ENCODE data around the gene CACNG7.

Gene CACNG7

DNA sequence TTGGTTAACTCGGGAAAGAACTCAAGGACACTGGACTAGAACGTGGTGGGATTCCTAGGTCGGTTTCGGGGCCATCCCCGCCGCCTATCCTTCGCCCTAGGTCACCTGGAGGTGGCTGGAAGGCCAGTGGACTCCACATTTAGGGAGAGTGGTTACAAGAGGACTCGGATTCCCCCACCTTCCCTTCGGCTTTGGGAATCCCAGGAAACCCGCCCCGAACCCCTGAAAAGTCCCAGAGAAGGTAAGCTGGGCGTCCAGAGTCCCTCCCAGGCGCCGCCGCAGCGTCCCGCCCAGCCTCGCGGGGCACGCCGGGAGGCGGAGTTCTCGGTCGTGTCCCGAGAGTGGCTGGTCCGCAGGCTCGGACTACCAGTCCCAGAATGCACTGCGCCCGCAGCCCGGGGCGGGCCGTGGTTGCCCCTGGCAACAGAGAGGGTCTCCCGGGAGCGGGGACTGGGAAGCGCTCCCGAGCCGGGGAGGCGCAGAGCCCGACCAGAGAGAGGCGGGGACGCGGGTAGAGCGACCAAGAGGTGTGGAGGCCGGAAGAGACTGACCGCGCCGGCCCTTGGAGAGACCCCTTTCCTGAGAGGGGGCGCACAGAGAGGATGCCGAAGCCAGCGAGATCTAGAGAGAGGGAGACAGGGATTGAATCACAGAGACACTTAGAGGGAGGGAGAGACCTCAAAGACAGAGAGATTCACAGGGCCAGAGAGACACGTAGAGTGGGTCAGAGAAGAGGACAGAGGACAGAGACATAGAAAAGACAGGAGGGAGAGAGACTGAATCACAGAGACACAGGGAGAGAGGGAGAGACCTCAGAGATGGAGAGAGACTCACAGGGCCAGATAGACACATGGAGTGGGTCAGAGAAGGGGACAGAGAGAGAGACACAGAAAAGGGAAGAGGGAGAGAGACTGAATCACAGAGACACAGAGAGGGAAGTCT lies 29.7 kb upstream of the CACNG7 start:
- Histone ChIP-seq H3K27me3 (ENCODE audit: insufficient read depth, low read length) (peaks cover 36% of the 10 kb centered on the region), H3K4me3 (ENCODE audit: low read depth, low read length) (peak overlapping the region; percentile 81), H3K27ac (ENCODE audit: low read depth, low read length) (no peak overlapping the region), H3K36me3 (ENCODE audit: insufficient read depth, low read length) (no peaks in the 10 kb centered on the region), H2AFZ (ENCODE audit: low read length, unreplicated experiment) (peak overlapping the region; percentile 91), H3K4me1 (ENCODE audit: control insufficient read depth, insufficient read depth, low read length, unreplicated experiment) (no peaks in the 10 kb centered on the region), H3K79me2 (ENCODE audit: control insufficient read depth, insufficient read depth, low read length, unreplicated experiment) (no peaks in the 10 kb centered on the region)

GRCh38 chr19:53880711-53881481 lies 28.2 kb upstream of the CACNG7 start:
- Histone ChIP-seq H3K27ac (ENCODE audit: low read depth, low read length) (no peak overlapping the region), H3K4me3 (ENCODE audit: low read depth, low read length) (peak overlapping the region; percentile 66)

DNA sequence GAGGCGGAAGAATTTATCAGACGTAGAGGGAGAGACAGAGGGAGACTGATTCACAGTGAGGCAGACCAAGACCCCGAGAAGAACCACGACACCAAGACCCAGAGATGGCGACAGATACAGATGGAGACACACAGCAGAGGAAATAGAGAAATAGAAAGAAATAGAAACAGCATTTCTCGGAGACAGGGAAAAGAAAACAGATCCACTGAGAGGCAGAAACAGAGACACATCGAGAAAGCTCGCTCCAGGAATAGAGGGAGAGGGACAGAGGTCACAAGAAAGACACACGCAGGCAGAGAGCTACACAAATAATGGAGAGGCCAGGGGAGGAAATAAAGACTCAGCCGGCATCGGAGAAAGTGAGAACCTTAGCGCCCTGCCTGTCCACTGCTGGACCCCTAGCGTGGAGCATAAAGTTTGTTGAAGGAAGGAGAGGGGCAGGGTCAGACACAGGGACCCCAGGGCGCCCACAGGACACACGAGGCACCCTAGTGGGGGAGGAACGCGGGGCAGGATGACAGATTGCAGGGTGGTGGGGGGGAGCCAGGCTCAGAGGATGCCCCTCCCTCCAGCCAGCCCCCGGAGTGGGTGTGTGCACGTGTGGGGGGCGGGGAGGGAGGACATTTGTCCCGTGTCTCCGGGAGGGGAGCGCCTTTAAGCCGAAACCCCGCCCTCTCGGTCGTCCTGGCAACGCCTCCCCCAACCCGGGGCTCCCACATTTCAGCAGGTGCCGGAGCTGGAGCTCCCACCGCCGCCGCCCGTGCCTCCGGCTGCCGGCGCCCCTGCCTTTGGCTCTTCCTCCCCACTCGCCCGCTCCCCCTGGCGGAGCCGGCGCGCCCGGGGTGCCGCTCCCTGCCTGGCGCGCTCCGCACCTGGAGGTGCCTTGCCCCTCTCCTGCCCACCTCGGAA lies 27.3 kb upstream of the CACNG7 start, which contains the start of gene PRKCG:
Gene PRKCG (plus strand): TSS at position 716 of the 909 bp plus-strand sequence. CDS start 298 bp downstream, outside the sequence.
- Histone ChIP-seq H3K36me3 (ENCODE audit: insufficient read depth, low read length) (no peaks in the 10 kb centered on the region), H3K27ac (ENCODE audit: low read depth, low read length) (no peak within 1 kb of the TSS), H2AFZ (ENCODE audit: low read length, unreplicated experiment) (no peak within 1 kb of the TSS), H3K4me3 (ENCODE audit: low read depth, low read length) (peak within 1 kb of the TSS; percentile 66), H3K4me1 (ENCODE audit: control insufficient read depth, insufficient read depth, low read length, unreplicated experiment) (no peaks in the 10 kb centered on the region), H3K79me2 (ENCODE audit: control insufficient read depth, insufficient read depth, low read length, unreplicated experiment) (no peaks in the 10 kb centered on the region), H3K27me3 (ENCODE audit: insufficient read depth, low read length) (peaks cover 41% of the 10 kb centered on the region)

More at GRCh38 chr19:53880711-53881481, 28.2 kb upstream of the CACNG7 start:
- no peaks in the 10 kb centered on the region for H3K4me1 ChIP-seq (ENCODE audit: control insufficient read depth, insufficient read depth, low read length, unreplicated experiment)
- H3K36me3 ChIP-seq (ENCODE audit: insufficient read depth, low read length), result no peaks in the 10 kb centered on the region
- H3K79me2 ChIP-seq (ENCODE audit: control insufficient read depth, insufficient read depth, low read length, unreplicated experiment), result no peaks in the 10 kb centered on the region
- no peak overlapping the region for H2AFZ ChIP-seq (ENCODE audit: low read length, unreplicated experiment)
- H3K27me3 ChIP-seq (ENCODE audit: insufficient read depth, low read length), result peaks cover 41% of the 10 kb centered on the region

DNA sequence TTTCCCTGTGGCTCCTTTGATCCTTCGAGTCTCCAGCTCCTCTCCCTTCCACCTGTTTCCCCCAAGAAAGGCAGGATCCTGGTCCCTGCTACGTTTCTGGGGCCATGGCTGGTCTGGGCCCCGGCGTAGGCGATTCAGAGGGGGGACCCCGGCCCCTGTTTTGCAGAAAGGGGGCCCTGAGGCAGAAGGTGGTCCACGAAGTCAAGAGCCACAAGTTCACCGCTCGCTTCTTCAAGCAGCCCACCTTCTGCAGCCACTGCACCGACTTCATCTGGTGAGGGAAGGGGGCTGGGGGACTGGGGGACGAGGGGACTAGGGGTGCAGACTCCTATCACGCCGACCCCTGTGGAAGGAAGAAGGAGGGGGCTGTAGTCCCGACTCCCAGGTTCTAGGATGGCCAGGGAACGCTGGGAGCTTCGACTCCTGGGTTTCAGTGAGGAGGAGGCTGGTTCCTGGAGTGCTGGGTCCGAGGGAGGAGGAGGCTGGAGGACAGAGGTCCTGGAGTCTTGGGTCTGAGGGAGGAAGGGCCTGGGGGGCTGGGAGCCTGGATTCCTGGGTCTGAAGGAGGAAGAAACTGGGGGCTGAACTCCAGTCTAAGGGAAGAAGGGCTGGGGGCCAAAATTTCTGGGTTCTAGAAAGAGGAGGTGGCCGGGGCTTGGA lies 26.6 kb upstream of the CACNG7 start:
- Histone ChIP-seq H3K27me3 (ENCODE audit: insufficient read depth, low read length) (peaks cover 41% of the 10 kb centered on the region), H3K79me2 (ENCODE audit: control insufficient read depth, insufficient read depth, low read length, unreplicated experiment) (no peaks in the 10 kb centered on the region), H3K36me3 (ENCODE audit: insufficient read depth, low read length) (no peaks in the 10 kb centered on the region), H3K4me1 (ENCODE audit: control insufficient read depth, insufficient read depth, low read length, unreplicated experiment) (no peaks in the 10 kb centered on the region), H3K4me3 (ENCODE audit: low read depth, low read length) (peak overlapping the region; percentile 66), H3K27ac (ENCODE audit: low read depth, low read length) (no peak overlapping the region), H2AFZ (ENCODE audit: low read length, unreplicated experiment) (no peak overlapping the region)

DNA sequence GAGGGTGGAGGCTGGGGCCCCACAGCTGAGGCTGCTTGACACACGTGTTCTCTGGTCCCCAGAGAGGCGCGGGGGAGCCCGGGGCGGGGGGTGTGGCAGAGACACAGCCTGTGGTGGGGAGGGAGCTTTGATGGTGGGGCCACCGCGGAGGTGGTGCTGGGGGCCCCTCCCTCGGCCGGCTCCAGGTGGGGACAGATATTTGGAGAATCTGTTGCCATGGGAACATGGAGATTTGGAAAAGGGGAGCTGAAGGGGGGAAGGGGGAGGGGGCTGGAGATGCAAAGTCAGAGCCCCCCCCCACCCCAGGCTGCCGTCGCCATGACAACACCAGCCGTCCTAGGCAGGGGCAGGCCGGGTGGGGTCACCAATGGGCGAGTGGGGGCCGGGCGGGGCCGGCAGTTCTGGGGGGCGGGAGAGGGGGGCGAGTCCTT lies 25.8 kb upstream of the CACNG7 start:
- no peak overlapping the region for H2AFZ ChIP-seq (ENCODE audit: low read length, unreplicated experiment)
- peaks cover 41% of the 10 kb centered on the region for H3K27me3 ChIP-seq (ENCODE audit: insufficient read depth, low read length)
- H3K79me2 ChIP-seq (ENCODE audit: control insufficient read depth, insufficient read depth, low read length, unreplicated experiment), result no peaks in the 10 kb centered on the region
- H3K4me1 ChIP-seq (ENCODE audit: control insufficient read depth, insufficient read depth, low read length, unreplicated experiment), result no peaks in the 10 kb centered on the region
- H3K36me3 ChIP-seq (ENCODE audit: insufficient read depth, low read length), result no peaks in the 10 kb centered on the region
- no peak overlapping the region for H3K4me3 ChIP-seq (ENCODE audit: low read depth, low read length)
- H3K27ac ChIP-seq (ENCODE audit: low read depth, low read length), result no peak overlapping the region

- H3K4me3 ChIP-seq (ENCODE audit: low read depth, low read length), result no peak overlapping the region
- no peaks in the 10 kb centered on the region for H3K36me3 ChIP-seq (ENCODE audit: insufficient read depth, low read length)
- H3K27ac ChIP-seq (ENCODE audit: low read depth, low read length), result no peak overlapping the region
- H3K4me1 ChIP-seq (ENCODE audit: control insufficient read depth, insufficient read depth, low read length, unreplicated experiment), result no peaks in the 10 kb centered on the region
- no peaks in the 10 kb centered on the region for H3K79me2 ChIP-seq (ENCODE audit: control insufficient read depth, insufficient read depth, low read length, unreplicated experiment)
- H3K27me3 ChIP-seq (ENCODE audit: insufficient read depth, low read length), result peaks cover 41% of the 10 kb centered on the region
- H2AFZ ChIP-seq (ENCODE audit: low read length, unreplicated experiment), result no peak overlapping the region
Measured at GRCh38 chr19:53883741-53884140, 25.3 kb upstream of the CACNG7 start.

GRCh38 chr19:53884256-53884655 lies 24.8 kb upstream of the CACNG7 start:
- Histone ChIP-seq H3K4me3 (ENCODE audit: low read depth, low read length) (no peak overlapping the region), H3K4me1 (ENCODE audit: control insufficient read depth, insufficient read depth, low read length, unreplicated experiment) (no peaks in the 10 kb centered on the region), H2AFZ (ENCODE audit: low read length, unreplicated experiment) (no peak overlapping the region), H3K36me3 (ENCODE audit: insufficient read depth, low read length) (no peaks in the 10 kb centered on the region), H3K27ac (ENCODE audit: low read depth, low read length) (no peak overlapping the region), H3K79me2 (ENCODE audit: control insufficient read depth, insufficient read depth, low read length, unreplicated experiment) (no peaks in the 10 kb centered on the region), H3K27me3 (ENCODE audit: insufficient read depth, low read length) (peaks cover 41% of the 10 kb centered on the region)

DNA sequence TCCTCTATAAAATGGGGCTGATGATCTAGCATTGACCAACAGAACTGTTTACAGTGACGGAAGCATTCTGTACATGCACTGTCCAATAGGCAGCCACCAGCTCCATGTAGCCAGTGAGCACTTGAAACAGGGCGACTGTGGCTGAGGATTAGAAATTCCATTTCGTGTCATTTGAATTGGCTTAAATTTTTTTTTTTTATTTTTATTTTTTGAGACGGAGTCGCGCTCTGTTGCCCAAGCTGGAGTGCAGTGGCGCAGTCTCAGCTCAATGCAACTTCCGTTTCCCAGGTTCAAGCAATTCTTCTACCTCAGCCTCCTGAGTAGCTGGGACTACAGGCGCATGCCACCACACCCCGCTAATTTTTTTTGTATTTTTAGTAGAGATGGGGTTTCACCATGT lies 24.0 kb upstream of the CACNG7 start:
- H3K79me2 ChIP-seq (ENCODE audit: control insufficient read depth, insufficient read depth, low read length, unreplicated experiment), result no peaks in the 10 kb centered on the region
- H2AFZ ChIP-seq (ENCODE audit: low read length, unreplicated experiment), result no peak overlapping the region
- H3K27me3 ChIP-seq (ENCODE audit: insufficient read depth, low read length), result peaks cover 41% of the 10 kb centered on the region
- H3K27ac ChIP-seq (ENCODE audit: low read depth, low read length), result no peak overlapping the region
- H3K36me3 ChIP-seq (ENCODE audit: insufficient read depth, low read length), result no peaks in the 10 kb centered on the region
- no peaks in the 10 kb centered on the region for H3K4me1 ChIP-seq (ENCODE audit: control insufficient read depth, insufficient read depth, low read length, unreplicated experiment)
- no peak overlapping the region for H3K4me3 ChIP-seq (ENCODE audit: low read depth, low read length)

DNA sequence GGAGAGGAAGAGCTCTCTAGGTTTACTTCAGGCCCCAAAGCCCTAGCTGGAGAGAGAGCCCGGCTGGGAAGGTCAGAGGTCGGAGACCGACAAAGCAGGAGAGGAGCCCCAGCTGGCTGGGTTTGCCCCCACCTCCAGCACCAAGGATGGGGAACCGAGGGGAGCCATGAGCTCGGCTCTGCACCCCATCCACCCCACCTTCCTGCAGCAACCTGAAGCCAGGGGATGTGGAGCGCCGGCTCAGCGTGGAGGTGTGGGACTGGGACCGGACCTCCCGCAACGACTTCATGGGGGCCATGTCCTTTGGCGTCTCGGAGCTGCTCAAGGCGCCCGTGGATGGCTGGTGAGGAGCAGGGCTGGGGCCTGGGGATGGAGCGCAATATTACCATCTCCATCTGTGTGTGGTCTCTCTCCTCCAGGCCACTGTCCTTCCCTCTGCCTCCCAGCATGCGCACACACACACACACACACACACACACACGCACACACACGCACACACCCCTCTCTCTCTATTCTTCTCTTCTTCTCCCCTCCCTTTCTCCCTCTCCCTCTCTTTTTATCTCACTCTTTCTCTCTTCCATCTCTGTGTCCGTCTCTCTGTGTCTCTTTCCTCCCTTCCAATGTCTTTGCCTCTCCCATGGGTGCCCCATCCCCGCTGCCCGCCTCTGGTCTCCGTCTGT lies 16.6 kb upstream of the CACNG7 start:
- Histone ChIP-seq H3K4me3 (ENCODE audit: low read depth, low read length) (no peak overlapping the region), H3K4me1 (ENCODE audit: control insufficient read depth, insufficient read depth, low read length, unreplicated experiment) (no peaks in the 10 kb centered on the region), H3K36me3 (ENCODE audit: insufficient read depth, low read length) (no peaks in the 10 kb centered on the region), H3K27me3 (ENCODE audit: insufficient read depth, low read length) (peaks cover 8% of the 10 kb centered on the region; the same call in 1 of the 2 replicates), H3K27ac (ENCODE audit: low read depth, low read length) (no peak overlapping the region), H2AFZ (ENCODE audit: low read length, unreplicated experiment) (no peak overlapping the region), H3K79me2 (ENCODE audit: control insufficient read depth, insufficient read depth, low read length, unreplicated experiment) (no peaks in the 10 kb centered on the region)

All from ACC112 (cell line).